PFSK-1 (cell line): Measurements from ENCODE around the gene TMEM163.

Experiments used
- POLR2AphosphoS5 ChIP-seq: IDR thresholded peaks from 2 replicates; pipeline ENCODE4 v1.6.1; 2012; ENCODE audit warnings: low read depth, mild to moderate bottlenecking, control low read depth, low read length, moderate library complexity
- SIN3A ChIP-seq: IDR thresholded peaks from 2 replicates; pipeline ENCODE4 v1.6.1; 2012; ENCODE audit warnings: mild to moderate bottlenecking, low read length, moderate library complexity, borderline replicate concordance; ENCODE audit not compliant: insufficient read depth
- TAF1 ChIP-seq: IDR thresholded peaks from 2 replicates; pipeline ENCODE4 v1.6.1; 2012; ENCODE audit warnings: low read length, control low read depth, borderline replicate concordance; ENCODE audit not compliant: insufficient read depth

GRCh38 chr2:134602666-134603065 is 116.1 kb downstream of the TMEM163 start:
- no peak for TF ChIP-seq TAF1
- no peak for TF ChIP-seq POLR2AphosphoS5
- TF ChIP-seq SIN3A: no peak
